HG03039 (cell line): ENCODE measurements around the gene CMTM2.
"Not testable (repeated sequence)": the region's sequence is repeated elsewhere in the genome, so short reads cannot be mapped to it uniquely, and the experiment has no call there.

Experiments used
- ATAC-seq: cut with Tn5 transposase; IDR thresholded peaks from one replicate; pipeline ENCODE4 v1.9.1; 2021; ENCODE audit warnings: mild to moderate bottlenecking, moderate library complexity; ENCODE audit not compliant: unreplicated experiment

CMTM2 gene

GRCh38 chr16:66627611-66628378 is 48.5 kb downstream of the CMTM2 start:
- ATAC-seq, result not testable (repeated sequence)

DNA sequence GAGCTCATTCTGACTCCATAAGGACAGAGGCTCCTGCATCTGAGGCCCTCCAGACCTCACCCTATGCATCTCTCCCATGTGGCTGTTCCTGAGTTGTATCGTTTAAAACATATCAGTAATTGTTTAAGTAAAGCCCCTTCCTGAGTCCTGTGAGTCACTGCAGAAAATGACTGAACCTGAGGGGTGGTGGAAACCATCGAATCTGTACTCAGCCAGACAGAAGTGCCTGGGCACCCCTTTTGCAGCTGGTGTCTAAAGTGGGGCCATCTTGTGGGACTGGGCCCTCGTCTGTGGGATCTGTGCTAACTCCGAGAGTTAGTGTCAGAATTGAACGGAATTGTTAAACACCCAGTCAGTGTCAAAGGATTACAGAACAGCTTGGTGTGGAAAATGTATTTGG is 50.6 kb downstream of the CMTM2 start:
- no peak for ATAC-seq

GRCh38 chr16:66630561-66631260 is 51.4 kb downstream of the CMTM2 start:
- ATAC-seq, result not testable (repeated sequence)

DNA sequence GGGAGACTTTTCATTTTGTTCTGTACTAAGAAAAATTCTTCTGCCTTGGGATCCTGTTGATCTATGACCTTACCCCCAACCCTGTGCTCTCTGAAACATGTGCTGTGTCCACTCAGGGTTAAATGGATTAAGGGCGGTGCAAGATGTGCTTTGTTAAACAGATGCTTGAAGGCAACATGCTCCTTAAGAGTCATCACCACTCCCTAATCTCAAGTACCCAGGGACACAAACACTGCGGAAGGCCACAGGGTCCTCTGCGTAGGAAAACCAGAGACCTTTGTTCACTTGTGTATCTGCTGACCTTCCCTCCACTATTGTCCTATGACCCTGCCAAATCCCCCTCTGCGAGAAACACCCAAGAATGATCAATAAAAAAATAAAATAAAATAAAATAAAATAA is 52.3 kb downstream of the CMTM2 start:
- not testable (repeated sequence) for ATAC-seq

GRCh38 chr16:66634527-66635196 is 55.4 kb downstream of the CMTM2 start:
- ATAC-seq, result no peak

GRCh38 chr16:66635406-66635805 is 56.1 kb downstream of the CMTM2 start:
- no peak for ATAC-seq

DNA sequence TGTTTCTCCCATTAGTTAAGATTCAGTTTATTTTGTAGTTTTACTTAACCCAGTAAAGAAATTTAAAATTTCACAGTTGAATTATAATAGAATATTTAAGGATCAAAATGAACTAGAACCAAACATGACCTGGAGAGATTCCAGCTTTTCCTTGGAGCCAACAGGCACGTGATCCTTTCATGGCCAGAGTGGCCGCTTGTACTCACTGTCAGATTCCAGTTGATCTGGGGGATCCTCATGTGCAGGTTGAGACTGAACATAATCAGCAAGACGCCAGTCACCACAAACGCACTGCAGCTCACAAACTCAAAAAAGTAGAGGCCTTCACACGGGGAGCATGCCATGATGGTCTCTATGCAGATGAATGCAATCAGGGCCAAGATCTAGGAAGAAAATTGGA is 56.9 kb downstream of the CMTM2 start:
- no peak for ATAC-seq

- no peak for ATAC-seq
Observed at GRCh38 chr16:66637806-66638205, 58.5 kb downstream of the CMTM2 start.
